Globus pallidus (tissue), 1 donor: ENCODE data around the gene C19orf25.

Source experiments
- DNase-seq: peaks from one replicate; pipeline ENCODE4 v3.0.0-alpha.2; 2015; ENCODE audit warnings: low spot score

The C19orf25 gene

DNA sequence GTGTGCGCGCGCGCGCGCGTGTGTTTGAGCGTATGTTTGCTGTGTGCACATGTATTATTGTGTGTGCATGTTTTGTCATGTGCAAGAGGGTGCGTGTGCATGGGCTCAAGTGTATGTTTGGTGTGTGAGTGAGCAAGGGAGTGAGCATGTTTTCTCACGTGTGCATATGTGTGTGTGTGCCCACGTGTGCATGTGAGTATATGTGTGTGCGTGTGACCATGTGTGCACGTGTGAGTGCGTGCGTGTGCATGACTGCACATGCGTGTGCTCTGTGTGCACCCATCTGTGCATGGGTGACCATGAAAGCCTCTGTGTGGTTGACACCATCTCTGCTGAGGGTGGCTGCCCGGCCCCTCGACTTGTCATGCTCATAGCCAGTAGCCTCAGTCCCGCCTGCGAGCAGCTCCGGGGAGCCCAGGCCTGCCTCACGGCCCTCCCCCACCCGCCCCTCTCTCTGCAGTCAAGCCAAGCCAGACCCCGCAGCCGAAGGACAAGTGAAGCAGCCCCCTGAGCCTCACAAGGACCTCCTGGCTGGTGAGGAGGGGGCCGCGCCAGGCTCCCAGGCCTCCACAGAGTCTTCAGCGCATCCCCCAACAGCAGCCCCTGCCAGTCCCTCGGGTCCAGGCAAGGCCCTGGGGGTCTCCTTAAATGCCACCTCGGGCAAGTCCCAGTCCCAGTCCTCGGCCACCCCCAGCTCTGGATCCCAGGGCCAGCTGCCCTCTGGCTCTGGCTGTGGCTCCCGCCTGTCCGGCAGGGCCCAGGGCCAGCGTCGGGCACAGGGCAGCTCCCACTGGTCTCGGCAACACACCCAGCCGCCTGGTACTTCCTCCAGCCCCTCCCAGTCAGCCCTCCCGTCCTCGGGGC lies 17.9 kb upstream of the C19orf25 start:
- no peak for DNase-seq

DNA sequence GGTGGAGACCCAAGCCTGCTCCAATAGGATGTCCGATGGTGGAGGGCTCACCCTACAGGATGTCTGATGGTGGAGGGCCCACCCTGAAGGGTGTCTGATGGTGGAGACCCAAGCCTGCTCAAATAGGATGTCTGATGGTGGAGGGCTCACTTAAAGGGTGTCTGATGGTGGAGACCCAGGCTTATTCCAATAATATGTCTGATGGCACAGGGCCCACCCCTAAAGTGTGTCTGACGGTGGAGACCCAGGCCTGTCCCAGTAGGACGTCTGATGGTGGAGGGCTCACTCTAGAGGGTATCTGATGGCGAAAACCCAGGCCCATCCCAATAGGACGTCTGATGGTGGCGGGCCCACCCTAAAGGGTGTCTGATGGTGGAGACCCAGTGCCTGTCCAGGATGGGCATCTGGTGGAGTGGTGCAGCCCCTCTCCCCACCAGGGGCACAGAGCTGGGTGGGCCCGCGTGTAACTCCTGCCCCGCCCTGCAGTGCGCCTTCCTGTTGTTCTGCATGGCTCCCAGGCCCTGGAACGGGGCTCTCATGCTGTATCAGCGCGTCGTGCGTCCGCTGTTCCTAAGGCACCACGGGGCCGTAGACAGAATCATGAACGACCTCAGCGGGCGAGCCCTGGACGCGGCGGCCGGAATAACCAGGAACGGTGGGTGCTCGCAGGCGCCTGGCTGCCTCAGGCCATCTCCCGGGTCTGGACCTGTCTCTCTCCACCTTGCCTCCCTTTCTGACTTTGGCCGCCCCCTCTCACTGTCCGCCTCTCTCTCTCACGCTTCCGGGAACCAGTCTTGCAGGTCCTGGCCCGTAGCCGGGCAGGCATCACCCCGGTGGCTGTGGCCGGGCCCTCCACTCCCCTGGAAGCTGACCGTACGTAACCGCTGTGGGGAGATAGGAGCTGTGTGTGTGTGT lies 17.0 kb upstream of the C19orf25 start:
- no peak for DNase-seq

DNA sequence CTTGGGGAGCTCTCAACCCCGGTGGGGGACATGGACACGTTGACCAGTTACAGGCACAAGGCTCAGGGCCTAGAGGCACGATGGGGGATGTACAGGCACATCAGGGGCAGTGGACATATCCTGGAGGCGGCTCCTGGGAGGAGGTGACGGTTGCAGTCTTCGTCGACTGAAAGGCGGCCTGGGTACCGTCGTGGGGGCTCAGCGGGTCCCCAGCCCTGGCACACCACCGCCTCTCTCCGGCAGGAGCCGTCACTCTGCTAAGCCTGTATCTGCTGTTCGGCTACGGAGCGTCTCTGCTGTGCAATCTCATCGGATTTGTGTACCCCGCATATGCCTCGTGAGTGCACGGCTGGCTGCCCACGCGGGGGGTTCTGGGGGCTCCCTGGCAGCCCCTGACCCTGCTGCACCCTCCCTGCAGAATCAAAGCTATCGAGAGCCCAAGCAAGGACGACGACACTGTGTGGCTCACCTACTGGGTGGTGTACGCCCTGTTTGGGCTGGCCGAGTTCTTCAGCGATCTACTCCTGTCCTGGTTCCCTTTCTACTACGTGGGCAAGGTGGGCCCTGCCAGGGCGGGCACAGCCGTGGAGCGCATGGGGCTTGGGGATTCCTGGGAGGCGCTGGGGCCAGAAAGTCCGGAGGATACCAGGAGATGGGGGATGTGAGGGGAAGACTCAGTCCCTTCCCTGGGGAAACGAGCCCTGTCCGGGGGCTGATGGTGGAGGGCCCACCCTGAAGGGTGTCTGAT lies 16.2 kb upstream of the C19orf25 start:
- DNase-seq, result no peak

DNA sequence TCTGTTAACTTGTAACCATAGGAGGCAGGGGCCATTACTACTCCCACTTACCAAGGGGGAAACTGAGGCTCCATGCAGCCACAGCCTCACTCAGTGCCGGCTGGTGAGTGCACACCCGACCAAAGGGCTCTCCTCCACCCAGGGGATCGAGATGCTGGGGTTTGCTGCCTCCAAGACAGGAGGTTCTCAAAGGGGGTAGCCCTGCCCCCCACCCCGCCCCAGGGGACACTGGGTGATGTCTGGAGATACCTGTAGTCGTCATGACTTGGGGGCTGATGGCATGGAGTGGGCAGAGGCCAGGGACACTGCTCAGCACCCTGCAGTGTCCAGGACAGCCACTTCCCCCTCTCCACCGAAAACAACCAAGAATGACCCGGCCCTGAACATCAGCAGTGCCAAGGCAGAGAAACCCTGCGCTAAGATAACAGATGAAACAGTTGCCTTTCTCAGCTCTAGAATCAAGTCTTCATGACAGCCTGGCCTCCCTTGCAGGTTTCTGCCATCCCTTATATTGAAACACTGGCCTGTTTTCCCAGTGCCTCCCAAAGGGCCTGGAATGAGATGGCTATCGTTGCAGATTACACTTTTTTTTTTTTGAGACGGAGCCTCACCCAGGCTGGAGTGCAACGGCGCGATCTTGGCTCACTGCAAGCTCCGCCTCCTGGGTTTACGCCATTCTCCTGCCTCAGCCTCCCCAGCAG lies 15.2 kb upstream of the C19orf25 start:
- no peak for DNase-seq

DNA sequence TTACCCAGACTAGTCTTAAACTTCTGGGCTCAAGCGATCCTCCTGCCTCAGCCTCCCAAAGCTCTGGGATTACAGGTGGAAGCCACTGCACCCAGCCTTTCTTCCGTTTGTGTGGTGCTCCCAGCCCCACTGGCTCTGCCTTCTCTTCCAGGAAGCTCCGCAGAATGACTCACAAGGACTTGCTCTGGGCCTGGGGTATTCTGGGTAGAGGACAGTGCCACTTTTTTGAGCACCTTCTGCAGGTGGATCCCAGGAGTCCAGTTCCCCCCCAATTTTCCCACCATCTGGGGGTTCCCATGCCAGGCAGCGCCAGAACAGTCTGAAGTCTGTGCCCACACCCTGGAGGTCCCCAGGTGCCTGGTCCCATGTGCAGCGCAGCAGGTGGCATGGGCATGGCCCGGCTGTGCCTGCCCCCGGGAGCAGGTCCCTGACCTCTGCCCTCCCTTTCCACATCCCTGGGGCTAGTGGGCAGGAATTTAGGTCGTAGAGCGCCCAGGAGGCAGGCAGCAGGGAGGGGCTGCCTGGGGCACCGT lies 13.5 kb upstream of the C19orf25 start:
- no peak for DNase-seq

DNA sequence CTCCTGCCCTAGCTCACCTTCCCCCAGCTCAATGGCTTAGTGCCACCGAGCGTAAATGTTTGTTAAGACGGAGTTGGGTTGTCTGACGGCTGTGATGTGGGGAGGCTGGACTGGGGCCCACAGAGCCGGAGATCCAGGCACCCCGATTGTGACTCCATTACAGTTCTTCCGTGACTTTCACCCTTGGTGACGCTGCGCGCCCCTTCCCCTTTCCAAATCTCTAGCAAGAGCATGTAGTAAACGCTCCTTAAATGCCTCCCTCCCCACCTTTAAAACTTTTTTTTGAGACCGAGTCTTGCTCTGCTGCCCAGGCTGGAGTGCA lies 12.8 kb upstream of the C19orf25 start:
- no peak for DNase-seq

DNA sequence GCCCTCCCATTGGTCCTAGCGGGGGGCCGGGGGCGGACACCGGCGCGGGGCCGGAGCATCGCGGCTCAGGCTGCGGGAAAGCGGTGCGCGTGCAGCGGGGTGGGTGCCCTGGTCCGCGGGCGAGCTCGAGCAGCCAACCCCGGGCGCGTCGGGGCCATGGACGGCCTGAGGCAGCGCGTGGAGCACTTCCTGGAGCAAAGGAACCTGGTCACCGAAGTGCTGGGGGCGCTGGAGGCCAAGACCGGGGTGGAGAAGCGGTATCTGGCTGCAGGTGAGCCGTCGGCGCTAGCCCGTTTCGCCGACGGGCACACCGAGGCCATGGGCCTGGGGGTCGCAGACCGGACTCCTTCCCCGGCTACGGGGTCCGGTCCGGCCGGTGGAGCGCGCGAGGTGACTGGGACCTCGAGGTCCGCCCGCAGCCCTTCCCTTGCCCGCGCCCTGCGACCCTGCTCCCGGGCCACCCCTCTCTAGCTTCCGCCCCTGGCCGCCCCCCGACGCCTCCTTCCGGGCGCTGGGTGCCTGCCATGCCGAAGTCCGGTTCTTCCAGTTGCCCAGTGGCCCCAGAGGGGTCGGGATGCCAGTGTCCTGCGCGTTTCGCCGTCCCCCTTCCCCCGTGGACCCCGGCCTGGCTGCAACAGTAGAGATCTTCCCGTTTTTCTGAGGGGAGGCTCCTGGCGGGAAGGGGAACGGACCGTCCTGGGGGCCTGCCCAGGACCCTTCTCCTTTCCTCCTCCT lies 12.3 kb upstream of the C19orf25 start, which contains the start of gene REEP6:
TSS of gene REEP6 (plus strand) at position 68 of the 735 bp plus-strand sequence. CDS start at position 157, 89 bp downstream.
- no peak for DNase-seq

DNA sequence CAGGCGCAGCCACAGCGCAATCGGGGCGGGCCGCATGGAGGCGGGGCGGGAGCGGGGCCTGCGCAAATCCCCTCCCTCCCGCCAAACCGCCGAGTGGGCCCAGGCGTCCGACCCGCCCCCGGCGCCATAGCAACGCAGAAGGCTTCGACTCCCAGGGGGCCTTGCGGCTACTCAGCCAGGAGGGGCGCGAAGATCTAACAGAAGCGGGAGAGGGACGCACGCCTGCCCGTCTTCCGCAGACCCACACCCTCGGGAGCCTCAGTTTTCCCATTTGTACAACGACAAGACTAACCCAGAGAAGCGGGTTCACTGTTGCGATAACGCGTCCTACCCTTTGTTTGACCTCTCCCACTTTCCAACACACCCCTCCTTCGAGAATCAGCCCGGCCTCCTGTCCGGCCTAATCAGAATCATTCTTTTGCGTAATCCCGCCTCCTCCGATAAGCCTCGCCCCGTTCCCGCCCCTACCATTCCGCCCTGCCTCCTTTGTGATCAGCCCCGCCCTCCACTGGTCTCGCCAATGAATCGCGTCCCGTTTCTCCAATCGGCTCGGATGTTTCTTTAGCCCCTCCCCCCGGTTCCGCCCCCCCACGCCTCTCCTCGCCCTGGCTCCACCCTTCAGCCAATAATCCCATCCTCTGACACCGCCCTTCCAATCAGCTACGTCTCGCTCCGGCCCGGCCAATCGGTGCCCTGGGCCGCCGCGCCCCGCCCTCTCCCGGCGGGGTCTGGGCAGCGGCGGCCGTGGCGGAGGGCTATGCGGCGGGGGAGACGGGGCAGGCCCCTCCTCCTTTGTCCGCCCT lies 11.5 kb upstream of the C19orf25 start, which contains the start of gene PCSK4:
TSS of gene PCSK4 (minus strand) at position 40 of the 803 bp plus-strand sequence. CDS start at position 36, 4 bp downstream.
- peak; percentile 99 for DNase-seq

DNA sequence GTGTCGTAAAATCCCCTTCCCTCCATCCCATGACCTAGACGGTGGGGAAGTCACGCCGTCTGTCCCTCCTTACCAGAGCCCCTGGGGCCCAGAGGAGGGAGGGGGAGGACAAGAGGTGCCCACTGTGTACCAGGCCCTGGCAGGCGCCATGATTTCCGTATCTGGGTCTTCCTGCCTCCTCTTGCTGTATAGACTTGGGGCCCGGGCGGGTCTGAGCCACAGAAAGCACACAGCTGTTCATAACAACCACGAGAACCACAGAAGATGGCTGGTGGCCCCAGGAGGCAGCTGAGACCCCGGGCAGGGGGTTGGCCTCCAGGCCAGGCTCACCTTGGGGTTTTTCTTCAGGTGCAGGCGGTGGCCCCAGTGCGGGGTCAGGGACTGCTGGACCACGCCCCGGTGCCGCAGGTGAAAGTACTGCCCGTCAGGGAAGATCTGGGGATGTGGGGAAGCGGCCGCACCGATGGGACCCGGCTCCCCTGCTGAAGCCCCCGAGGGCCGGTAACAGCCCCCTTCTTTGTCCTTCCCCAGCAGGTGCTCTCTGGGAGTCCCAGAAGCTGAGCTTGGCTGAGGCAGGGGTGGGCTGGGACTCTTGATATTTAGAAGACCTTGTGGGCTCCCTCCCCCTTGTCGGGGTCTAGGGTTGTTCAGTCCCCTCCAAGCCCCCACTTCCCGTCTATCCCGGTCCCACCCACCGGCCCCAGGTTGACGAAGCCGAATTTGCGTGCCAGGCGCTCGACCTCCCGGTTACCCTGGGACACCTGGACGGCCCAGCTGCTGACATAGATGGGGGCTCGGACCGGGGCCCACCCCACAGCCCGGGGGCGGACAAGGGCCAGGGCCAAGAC lies 10.7 kb upstream of the C19orf25 start:
- DNase-seq, result no peak

DNA sequence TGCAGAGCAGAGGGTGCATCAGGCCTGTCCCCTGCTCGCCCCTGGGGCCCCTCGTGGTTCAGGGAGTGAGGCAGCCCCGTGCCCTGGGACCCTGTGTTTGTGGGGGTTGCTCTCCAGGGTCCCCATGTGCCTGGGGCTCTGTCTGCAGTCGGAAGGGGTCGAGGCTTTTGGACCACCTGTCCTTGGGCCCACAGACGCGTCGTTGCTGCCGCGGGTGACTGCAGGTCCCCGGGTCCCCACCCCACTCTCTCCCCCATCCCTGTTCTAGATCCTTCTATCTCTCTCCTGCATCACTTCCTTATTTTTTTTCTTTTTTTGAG lies 9.2 kb upstream of the C19orf25 start:
- no peak for DNase-seq

DNA sequence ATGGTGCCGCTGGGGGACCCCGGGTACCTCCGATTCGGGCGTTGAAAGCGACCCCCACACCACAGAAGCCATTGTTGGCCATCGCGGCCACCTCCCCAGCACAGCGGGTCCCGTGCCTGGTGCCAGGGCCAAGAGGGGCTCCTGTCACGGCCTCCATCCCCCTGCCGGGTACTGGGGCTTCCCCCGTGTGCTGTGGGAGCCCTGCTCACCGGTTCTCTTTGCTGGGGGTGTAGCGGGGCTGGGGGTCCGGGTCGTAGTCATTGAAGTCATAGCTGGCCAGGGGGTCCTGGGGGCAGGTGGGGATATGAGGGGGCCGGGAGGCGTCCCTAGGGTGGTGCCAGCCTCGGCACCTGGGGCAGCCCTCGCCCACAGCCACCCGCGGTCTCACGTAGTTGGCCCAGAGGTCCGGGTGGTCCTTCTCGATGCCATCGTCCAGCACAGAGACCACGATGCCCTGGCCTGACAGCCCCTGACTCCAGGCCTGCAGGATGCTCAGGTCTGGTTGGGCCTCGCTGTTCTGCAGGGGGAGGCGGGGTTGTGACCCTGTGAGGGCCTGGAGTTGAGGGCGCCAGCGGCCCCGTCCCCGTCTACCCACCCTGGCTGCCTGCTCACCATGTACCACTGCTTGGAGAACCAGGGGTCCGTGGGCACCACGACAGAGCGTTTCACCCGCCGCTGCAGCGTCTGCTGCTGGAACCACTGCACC lies 8.7 kb upstream of the C19orf25 start:
- no peak for DNase-seq

DNA sequence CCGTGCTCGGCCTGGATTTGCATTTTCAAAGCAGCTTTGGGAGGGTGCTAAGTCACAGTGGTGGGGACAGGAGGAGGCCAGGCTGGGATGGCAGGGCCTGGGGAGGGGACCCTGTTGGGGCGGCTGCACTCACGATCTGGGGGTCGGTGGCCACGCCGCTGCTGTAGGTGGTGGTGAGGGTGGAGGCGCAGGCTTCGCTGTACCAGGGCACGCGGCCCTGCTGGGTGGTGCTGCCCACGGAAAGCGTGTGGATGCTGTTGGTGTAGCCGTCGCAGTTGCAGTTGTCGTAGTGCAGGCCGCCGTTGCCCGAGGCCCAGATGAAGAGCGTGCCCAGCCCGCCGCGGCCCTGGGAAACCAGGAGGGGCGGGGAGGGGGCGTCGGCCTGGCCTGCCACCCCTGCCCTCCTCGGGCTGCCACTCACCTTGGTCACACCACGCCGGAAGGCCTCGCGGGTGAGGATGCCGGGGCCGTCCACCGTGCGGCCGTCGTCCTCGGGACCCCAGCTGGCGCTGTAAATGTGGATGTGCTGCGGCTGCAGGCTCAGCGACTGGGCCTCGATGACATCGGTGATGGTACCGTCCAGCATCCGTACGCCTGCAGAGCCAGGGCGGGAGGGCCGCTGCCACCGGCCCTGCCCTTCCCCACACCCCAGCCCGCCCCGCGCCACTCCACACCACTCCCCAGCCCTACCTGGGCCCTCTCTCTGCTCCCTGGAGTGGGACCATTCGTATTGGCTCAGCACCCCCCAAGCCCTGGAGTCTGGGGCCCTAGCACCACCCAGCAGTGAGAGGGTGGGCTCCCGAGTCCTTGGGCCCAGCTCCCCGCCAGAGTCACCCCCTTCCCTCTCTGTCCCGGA lies 7.9 kb upstream of the C19orf25 start:
- DNase-seq, result no peak

DNA sequence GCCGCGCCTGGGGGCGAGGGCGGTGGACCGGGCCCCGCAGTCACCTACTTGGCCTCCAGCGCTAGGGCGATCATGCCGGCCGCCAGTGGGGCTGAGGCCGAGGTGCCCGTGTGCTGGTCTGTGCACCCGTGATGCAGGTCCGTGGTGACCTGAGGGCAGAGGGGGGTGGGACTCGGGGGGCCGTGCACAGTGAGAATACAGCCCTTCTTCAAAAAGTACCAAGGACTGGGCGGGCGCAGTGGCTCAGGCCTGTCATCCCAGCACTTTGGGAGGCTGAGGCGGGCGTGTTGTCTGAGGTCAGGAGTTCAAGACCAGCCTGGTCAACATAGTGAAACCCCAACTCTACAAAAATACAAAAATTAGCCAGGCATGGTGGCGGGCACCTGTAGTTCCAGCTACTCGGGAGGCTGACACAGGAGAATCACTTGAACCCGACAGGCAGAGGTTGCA lies 5.0 kb upstream of the C19orf25 start:
- DNase-seq, result no peak

DNA sequence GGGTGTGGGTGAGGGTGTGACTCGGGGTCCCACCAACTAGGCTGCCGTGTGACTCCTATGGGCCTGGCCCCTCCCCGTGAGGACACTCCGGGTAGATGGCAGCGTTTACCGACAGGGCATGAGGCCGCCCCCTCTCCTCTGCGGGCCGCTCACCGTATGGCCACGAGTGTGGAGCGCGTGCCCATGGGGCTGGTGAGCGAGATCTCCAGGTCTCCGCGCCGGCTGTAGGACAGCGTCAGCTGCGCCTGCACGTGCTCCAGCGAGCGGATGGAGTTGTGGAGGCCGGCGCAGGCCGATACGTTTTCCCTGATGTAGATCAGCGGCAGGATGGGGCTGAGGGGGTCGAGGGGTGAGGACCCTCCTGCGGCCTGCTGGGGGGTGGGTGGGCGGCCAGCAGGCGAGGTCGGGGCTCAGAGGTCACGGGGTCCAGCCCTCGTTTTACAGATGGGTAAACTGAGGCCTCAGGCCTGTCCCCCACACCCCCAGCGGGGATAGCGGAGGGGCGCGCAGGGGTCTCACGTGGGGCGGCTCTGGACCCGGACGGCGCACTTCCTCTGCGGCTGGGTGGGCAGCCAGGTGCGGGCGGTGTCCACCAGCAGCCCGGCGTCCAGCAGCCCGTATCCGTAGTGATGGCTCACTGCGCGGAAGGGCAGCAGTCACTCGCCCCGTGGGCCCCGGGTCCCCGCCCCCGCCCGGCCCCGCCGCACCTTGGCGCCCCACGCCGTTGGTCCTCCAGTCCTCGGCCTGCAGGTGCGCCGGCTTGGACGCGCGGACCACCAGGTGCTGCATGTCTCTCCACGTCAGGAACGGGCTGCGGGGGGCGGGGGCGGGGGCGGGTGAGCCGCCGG lies 4.3 kb upstream of the C19orf25 start:
- no peak for DNase-seq

DNA sequence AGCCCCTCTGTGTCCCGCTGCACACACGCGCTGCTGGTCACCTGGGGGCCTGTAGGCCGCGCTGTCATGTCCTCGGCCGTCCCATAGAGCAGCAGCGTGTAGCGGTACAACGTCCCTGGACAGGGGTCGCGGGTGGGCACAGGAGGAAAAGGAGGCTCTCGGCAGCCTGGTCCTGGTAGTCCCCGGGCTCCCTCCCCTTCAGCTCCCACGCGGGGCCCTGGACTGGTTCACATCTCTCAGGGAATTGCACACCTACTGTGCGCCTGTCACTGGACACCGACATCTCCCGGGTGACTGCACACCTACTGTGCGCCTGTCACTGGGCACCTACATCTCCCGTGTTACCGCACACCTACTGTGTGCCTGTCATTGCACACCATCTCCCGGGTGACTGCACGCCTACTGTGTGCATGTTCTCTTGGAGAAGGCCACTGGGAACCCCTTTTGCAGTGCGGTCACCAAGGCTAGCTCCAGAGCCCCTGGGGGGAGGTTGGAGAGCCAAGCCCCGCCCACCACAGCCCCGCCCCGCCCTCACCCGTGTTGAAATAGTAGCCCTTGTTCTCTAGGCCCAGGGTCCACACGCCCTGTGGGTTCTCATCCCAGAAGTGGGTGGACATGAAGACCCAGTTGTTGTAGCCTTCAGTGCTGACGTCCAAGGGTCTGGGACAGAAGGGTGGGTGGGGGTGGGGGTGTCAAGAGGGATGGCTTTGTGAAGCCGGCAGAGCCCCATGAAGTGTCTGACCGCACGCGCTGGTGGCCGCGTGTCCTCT lies 3.5 kb upstream of the C19orf25 start:
- no peak for DNase-seq
